ENCODE results near the gene SENP8.

The SENP8 gene

DNA sequence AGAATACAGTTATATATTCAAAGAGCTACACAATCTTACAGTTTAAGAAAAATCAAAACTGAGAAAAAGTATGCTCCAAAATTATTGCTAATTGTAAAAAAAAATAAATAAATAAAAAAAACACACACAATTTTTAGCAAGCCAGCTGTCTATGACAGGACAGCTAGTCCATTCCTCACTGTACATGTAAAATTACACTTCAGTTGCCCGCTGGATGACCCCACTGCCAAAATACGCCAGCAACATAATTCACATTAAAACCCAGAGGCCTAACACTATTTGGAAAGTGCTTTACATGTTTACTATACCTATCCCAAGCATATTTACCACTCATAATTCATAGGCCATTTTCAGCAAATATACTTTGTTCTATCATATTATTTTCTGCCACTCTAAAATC, 6.1 kb upstream of the SENP8 start:
- H3K4me1 ChIP-seq: no peaks in the 10 kb centered on the region; the same call in 1 of the 2 replicates

DNA sequence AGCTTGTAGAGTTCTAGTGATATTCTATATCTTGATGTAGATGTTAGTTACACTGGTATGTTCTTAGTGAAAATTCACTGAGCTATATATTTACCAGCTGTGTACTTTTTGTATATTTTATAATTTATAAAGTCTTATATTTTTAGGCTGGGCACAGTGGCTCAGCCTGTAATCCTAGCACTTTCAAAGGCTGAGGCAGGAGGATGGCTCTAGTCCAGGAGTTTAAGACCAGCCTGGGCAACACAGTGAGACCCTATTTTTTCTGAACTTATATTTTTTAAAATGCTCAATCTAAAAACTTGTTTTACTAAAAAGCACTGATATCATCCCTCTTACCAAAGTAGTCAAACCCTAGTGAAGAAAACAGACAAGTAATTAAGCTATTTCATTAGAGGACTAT, 5.4 kb upstream of the SENP8 start:
- Histone ChIP-seq H3K36me3 (no peaks in the 10 kb centered on the region; the same call in 1 of the 2 replicates), H3K9me3 (no peaks in the 10 kb centered on the region), H3K27me3 (no peaks in the 10 kb centered on the region), H3K4me1 (no peaks in the 10 kb centered on the region; the same call in 1 of the 2 replicates), H3K4me3 (ENCODE audit: low read depth, low read length) (no peak overlapping the region)
- DNase-seq: no peak
- TF ChIP-seq, protein P1, sequence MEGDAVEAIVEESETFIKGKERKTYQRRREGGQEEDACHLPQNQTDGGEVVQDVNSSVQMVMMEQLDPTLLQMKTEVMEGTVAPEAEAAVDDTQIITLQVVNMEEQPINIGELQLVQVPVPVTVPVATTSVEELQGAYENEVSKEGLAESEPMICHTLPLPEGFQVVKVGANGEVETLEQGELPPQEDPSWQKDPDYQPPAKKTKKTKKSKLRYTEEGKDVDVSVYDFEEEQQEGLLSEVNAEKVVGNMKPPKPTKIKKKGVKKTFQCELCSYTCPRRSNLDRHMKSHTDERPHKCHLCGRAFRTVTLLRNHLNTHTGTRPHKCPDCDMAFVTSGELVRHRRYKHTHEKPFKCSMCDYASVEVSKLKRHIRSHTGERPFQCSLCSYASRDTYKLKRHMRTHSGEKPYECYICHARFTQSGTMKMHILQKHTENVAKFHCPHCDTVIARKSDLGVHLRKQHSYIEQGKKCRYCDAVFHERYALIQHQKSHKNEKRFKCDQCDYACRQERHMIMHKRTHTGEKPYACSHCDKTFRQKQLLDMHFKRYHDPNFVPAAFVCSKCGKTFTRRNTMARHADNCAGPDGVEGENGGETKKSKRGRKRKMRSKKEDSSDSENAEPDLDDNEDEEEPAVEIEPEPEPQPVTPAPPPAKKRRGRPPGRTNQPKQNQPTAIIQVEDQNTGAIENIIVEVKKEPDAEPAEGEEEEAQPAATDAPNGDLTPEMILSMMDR (IDR thresholded peaks at IDR 0.05; ENCODE audit: low read depth, low read length): no peak

More for the DNA sequence above, 6.1 kb upstream of the SENP8 start:
- no peaks in the 10 kb centered on the region for H3K36me3 ChIP-seq
- H3K4me3 ChIP-seq (ENCODE audit: low read depth, low read length): no peak overlapping the region
- DNase-seq: no peak
- H3K27me3 ChIP-seq: no peaks in the 10 kb centered on the region
- TF ChIP-seq, protein P1 (IDR thresholded peaks at IDR 0.05; ENCODE audit: low read depth, low read length): no peak
- no peaks in the 10 kb centered on the region for H3K9me3 ChIP-seq

DNA sequence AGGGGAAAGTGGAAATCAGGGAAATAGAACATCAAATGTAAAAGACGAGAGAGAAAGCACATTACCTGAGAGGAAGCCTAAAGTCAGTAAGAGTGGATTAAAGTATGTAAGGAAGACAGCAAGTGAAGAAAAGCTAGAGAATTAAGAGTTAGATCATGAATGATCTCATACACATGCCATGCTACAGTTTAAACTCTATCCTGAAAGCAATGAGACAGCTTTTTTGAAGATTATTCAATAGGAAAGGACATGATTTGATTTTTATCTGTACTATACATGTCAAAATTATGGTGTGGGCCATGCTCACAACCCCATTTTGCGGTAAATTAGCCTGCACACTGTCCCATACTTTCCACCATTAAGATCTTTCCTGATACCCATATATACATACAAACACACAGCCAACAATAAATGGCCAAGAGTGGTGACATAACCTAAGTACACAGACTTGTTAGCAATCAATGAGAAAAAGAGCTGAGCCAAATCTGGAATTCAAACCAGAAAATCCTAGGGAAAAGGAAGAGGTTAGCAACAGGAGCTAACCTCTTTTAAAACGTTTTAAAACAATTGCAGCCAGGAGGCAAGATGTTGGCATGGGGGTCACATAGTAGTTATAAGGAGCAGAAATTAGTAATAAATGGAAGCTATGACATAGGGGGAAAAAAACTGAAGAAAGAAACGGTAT, 4.7 kb upstream of the SENP8 start:
- Histone ChIP-seq H3K4me1 (no peaks in the 10 kb centered on the region; the same call in 1 of the 2 replicates), H3K4me3 (ENCODE audit: low read depth, low read length) (no peak overlapping the region), H3K9me3 (no peaks in the 10 kb centered on the region), H3K36me3 (no peaks in the 10 kb centered on the region; the same call in 1 of the 2 replicates), H3K27me3 (no peaks in the 10 kb centered on the region)
- DNase-seq: no peak
- TF ChIP-seq, protein P1 (IDR thresholded peaks at IDR 0.05; ENCODE audit: low read depth, low read length): no peak

- Histone ChIP-seq H3K4me1 (no peaks in the 10 kb centered on the region; the same call in 1 of the 2 replicates), H3K27me3 (no peaks in the 10 kb centered on the region), H3K9me3 (no peaks in the 10 kb centered on the region), H3K4me3 (ENCODE audit: low read depth, low read length) (peak overlapping the region; percentile 84), H3K36me3 (no peaks in the 10 kb centered on the region; the same call in 1 of the 2 replicates)
- peak; percentile 37 for DNase-seq
- TF ChIP-seq, protein P1 (IDR thresholded peaks at IDR 0.05; ENCODE audit: low read depth, low read length): no peak
These were observed 1.3 kb upstream of the SENP8 start for GRCh38 chr15:72116731-72117485.

DNA sequence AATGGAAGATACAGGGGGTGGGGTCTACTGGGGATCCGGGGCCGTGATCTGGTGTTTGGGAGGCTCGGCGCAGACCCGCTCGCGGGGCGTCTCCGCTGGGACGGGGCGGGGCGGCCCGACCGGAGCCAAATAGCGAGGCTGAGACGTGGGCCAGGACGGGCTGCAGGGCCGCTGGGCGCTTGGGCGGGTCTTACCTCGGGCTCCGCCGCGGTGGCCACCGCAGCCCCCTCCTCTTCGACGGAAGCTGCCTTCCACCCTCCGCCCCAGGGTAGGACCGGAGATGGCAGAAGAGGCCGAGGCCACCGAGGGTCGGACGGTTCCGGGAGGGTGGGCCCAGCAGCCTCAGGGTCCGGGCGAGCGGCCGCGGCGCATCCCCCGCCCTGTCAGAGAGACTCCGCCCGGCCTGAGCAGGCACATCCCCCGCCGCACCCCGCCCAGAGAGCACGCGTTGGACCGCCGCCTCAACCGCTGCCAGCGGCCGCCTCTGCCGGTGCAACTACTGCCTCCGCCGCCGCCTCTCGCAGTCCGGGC, 652 bp upstream of the SENP8 start:
- no peaks in the 10 kb centered on the region for H3K9me3 ChIP-seq
- no peaks in the 10 kb centered on the region; the same call in 1 of the 2 replicates for H3K36me3 ChIP-seq
- H3K4me1 ChIP-seq: no peaks in the 10 kb centered on the region; the same call in 1 of the 2 replicates
- H3K27me3 ChIP-seq: no peaks in the 10 kb centered on the region
- peak; percentile 72 for DNase-seq
- TF ChIP-seq, protein P1 (IDR thresholded peaks at IDR 0.05; ENCODE audit: low read depth, low read length): no peak
- H3K4me3 ChIP-seq (ENCODE audit: low read depth, low read length): peak overlapping the region; percentile 84
